Ovary (tissue), 9 donors: ENCODE results near the gene CSAD. TPM values are rescaled to one million over a fixed set of nuclear protein-coding genes. Genes with fewer than 3 reads are reported as not detected.
"Not testable (repeated sequence)": the region's sequence is repeated elsewhere in the genome, so short reads cannot be mapped to it uniquely, and the experiment has no call there.

ENCODE experiments used
- DNase-seq, 5 donors: peaks; one replicate each; pipeline ENCODE4 v3.0.0-alpha.2; 2019 to 2020
- H3K27ac ChIP-seq, 2 donors: fragments of 200-600 bp; one replicate each; pipeline versions ENCODE4 v1.5.1 to v1.8.0; 2019 to 2022
- H3K27me3 ChIP-seq: fragments of 200-600 bp; one replicate; pipeline ENCODE4 v1.8.0; 2022
- H3K36me3 ChIP-seq: fragments of 200-600 bp; sonication (generic); one replicate; pipeline ENCODE4 v1.5.1; 2019
- H3K4me1 ChIP-seq: one replicate; pipeline ENCODE4 v1.8.1; 2013; ENCODE audit warnings: mild to moderate bottlenecking, moderate library complexity; ENCODE audit not compliant: insufficient read depth
- H3K4me3 ChIP-seq: fragments of 200-600 bp; sonication (generic); one replicate; pipeline ENCODE4 v1.5.1; 2017
- H3K9me3 ChIP-seq, 2 donors: fragments of 200-600 bp in 1 of 2; sonication (generic) in 1 of 2; one replicate each; pipeline versions ENCODE4 v1.5.1 to v1.8.1; 2013 to 2019; ENCODE audit warnings: mild to moderate bottlenecking in 1 of 2, moderate library complexity in 1 of 2
- EP300 ChIP-seq: sonication (generic); formaldehyde crosslinking; IDR thresholded peaks from one replicate; pipeline ENCODE4 v1.6.1; 2017; ENCODE audit warnings: antibody characterized with exemption
- POLR2A ChIP-seq: fragments of 450-650 bp; IDR thresholded peaks from one replicate; pipeline ENCODE4 v1.6.1; 2017; ENCODE audit warnings: antibody characterized with exemption, mild to moderate bottlenecking, moderate library complexity
- WGBS, 3 donors: extraction: QIAGEN DNeasy Blood & Tissue Kit in 1 of 3; methylation state at CpG; one replicate each; pipeline versions ENCODE4 v1.1.5 to v1.1.7; 2013 to 2017; 5-methylcytosine and 5-hydroxymethylcytosine counted together
- intact Hi-C, 4 donors: fragments of 100-400 bp; cut with DNase I; formaldehyde crosslinking; loops; one replicate each; pipeline versions ENCODE4 v1.11.0 to v1.15.1; 2022 to 2023
- polyA plus RNA-seq, 2 donors: library from polyadenylated mRNA; stranded (reverse); fragments of 200-250 nt in 1 of 2; fragments of 350-450 nt in 1 of 2; fragmentation: Illumina TruSeq in 1 of 2; extraction: RNeasy Lipid Tissue Mini Kit (QIAGEN cat#74804) in 1 of 2; gene quantifications; one replicate each; pipeline ENCODE4 v1.2.3, GENCODE V29; 2013 to 2014
- total RNA-seq, 7 donors: library from RNA; depleted of rRNA in 2 of 7; stranded (reverse); fragments of >200 nt in 2 of 7; fragmentation: NEBNext Ultra II Directional in 3 of 7; extraction: Animal tissue kit (Norgen Biotek cat#: 25700) in 3 of 7; gene quantifications; one replicate each; pipeline versions ENCODE4 v1.1.0 to v1.2.4, GENCODE V29; 2016 to 2023
- TF ChIP-seq, protein P1 (sequence below), 3 donors: fragments of 450-650 bp in 2 of 3; fragments of 200-600 bp in 1 of 3; IDR thresholded peaks; one replicate each; pipeline versions ENCODE4 v1.5.1 to v1.8.0; 2016 to 2022; ENCODE audit warnings: antibody characterized with exemption in 3 of 3, mild to moderate bottlenecking in 1 of 3
- donor health status: DM: no; HTN: no; CAD: no; lungs with moderate emphysema.
- donor health status: DM: no; HTN: no; CAD: no.
- donor health status: Bipolar disorder and iron deficiency.
- donor health status: DM: yes; HTN: yes; CAD: no.
- donor health status: DM: no; HTN: no; CAD: no.
- donor health status: DM: yes; HTN: yes; CAD: no.

Gene CSAD
- total and polyA plus RNA-seq, 9 donors = 19.8 to 36.0 (median 28.0) TPM

DNA sequence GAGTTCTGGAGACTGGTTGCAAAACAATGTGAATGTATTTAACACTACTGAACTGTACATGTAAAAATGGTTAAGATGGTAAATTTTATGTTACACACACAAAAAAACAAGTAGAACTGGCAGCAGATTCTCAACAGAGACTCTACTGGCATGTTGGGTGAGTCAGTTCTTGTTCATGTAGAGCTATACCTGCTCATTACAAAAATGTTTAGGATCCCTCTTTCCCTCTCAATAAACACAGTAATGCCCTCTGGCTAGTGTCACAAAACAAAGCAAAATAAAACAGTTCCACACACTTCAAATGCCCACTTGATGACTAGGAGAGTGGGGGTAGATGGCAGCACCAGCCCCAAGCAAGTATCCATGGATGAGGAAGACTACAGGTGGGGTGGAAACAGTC is 13.9 kb downstream of the CSAD start:
- TF ChIP-seq, protein P1, sequence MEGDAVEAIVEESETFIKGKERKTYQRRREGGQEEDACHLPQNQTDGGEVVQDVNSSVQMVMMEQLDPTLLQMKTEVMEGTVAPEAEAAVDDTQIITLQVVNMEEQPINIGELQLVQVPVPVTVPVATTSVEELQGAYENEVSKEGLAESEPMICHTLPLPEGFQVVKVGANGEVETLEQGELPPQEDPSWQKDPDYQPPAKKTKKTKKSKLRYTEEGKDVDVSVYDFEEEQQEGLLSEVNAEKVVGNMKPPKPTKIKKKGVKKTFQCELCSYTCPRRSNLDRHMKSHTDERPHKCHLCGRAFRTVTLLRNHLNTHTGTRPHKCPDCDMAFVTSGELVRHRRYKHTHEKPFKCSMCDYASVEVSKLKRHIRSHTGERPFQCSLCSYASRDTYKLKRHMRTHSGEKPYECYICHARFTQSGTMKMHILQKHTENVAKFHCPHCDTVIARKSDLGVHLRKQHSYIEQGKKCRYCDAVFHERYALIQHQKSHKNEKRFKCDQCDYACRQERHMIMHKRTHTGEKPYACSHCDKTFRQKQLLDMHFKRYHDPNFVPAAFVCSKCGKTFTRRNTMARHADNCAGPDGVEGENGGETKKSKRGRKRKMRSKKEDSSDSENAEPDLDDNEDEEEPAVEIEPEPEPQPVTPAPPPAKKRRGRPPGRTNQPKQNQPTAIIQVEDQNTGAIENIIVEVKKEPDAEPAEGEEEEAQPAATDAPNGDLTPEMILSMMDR (IDR thresholded peaks at IDR 0.05) = no peak
- no peak for TF ChIP-seq POLR2A
- H3K36me3 ChIP-seq = no peaks in the 10 kb centered on the region

DNA sequence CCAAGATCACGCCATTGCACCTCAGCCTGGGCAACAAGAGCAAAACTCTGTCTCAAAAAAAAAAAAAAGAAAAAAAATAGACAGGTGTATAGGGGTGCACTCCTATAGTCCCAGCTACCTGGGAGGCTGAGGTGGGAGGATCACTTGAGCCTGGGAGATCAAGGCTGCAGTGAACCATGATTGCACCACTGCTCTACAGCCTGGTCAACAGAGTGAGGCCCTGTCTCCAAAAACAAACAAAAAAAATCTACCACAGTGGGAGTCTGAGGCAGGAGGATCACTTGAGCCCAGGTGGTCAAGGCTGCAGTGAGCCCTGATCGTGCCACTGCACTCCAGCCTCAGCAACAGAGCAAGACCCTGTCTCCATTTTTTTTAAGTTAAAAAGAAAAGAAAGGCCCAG is 17.7 kb downstream of the CSAD start:
- not testable (repeated sequence) for H3K36me3 ChIP-seq, DNase-seq, H3K4me3 ChIP-seq, H3K4me1 ChIP-seq, H3K27ac ChIP-seq, H3K9me3 ChIP-seq, H3K27me3 ChIP-seq
- intact Hi-C loops = loop anchor here in 1 of 4 donors (5.0 kb wide), 1 partner anchor 34 kb away; no protein-coding TSS in a partner anchor
- WGBS, 3 donors = 93 to 100% (median 99%) methylated on average over 2 of the region's 2 CpGs

More for the DNA sequence above, 13.9 kb downstream of the CSAD start:
- Histone ChIP-seq H3K27me3 (no peaks in the 10 kb centered on the region), H3K4me3 (no peak overlapping the region), H3K9me3 (no peaks in the 10 kb centered on the region), H3K4me1 (no peaks in the 10 kb centered on the region), H3K27ac (no peak overlapping the region)
- intact Hi-C loops = no loop called here
- no peak for DNase-seq

DNA sequence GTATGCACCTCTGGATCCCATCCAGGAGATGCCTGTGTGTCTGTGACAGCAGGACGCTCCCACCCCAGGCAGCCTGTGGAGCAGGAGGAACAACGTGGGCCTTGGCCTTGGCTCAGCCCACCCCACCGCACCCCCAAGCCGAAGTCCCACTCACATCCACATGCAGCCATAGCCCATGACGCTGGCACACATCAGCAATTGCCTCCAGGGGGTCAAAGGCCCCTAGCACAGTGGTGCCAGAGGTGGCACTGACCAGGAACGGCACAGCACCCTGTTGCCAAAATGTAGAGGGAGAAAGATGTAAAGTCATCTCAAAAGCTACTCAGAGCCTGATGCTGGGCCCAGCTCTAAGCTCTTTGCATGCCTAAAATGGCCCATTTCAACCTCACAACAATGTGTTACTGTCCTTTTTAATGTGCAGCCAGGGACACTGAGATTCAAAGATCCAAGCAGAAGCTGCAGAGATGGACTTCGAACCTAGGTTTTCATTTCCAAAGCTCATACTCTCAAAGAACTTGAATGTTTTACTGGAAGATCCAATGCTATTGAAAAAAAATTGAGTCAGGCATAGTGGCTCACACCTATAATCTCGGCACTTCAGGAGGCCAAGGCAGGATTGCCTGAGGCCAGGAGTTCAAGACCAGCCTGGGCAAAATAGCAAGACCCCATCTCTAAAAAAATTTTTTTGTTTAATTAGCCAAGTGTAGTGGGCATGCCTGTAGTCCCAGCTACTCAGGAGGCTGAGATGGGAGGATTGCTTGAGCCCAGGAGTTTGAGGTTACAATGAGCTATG is 19.4 kb downstream of the CSAD start:
- no peaks in the 10 kb centered on the region for H3K4me1 ChIP-seq
- no peak overlapping the region for H3K27ac ChIP-seq
- intact Hi-C loops = loop anchor here in 1 of 4 donors (5.0 kb wide), 1 partner anchor 36 kb away; no protein-coding TSS in a partner anchor
- no peaks in the 10 kb centered on the region for H3K9me3 ChIP-seq
- H3K4me3 ChIP-seq = no peak overlapping the region
- H3K36me3 ChIP-seq = no peaks in the 10 kb centered on the region
- DNase-seq = no peak
- H3K27me3 ChIP-seq = no peaks in the 10 kb centered on the region
- WGBS, 3 donors = 89 to 92% (median 89%) methylated on average over 8 of the region's 8 CpGs
- TF ChIP-seq, protein P1 (IDR thresholded peaks at IDR 0.05) = no peak
- TF ChIP-seq EP300 (no peak), POLR2A (no peak)

DNA sequence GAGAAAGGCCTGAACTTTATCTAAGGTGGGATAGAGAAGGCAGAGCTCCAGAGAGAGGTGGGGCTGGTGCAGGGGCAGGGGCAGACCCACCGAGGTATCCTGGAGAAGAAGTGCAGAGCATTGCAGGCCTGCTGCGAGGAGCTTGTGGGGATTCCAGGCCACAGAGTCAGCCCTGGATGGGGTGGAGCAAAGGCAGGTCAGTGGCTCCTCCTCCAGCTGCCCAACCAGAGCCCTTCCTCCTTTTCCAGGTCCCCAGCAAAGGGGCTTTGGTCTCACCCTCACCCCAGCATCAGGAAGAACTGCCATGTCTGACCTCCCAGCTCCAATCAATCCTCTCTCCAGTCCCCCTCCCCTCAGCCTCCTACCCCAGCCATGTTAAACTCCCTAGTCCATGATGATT is 20.1 kb downstream of the CSAD start:
- no peak for TF ChIP-seq EP300
- TF ChIP-seq, protein P1 (IDR thresholded peaks at IDR 0.05) = no peak
- no peak for TF ChIP-seq POLR2A
- no peaks in the 10 kb centered on the region for H3K9me3 ChIP-seq
- no peaks in the 10 kb centered on the region for H3K36me3 ChIP-seq
- H3K27ac ChIP-seq = no peak overlapping the region
- no peaks in the 10 kb centered on the region for H3K27me3 ChIP-seq
- intact Hi-C loops = loop anchor here in 1 of 4 donors (5.0 kb wide), 1 partner anchor 37 kb away; no protein-coding TSS in a partner anchor
- no peak overlapping the region for H3K4me3 ChIP-seq
- 66 to 78% (median 77%) methylated on average over 2 of the region's 2 CpGs for WGBS, 3 donors
- DNase-seq = no peak
- H3K4me1 ChIP-seq = no peaks in the 10 kb centered on the region

DNA sequence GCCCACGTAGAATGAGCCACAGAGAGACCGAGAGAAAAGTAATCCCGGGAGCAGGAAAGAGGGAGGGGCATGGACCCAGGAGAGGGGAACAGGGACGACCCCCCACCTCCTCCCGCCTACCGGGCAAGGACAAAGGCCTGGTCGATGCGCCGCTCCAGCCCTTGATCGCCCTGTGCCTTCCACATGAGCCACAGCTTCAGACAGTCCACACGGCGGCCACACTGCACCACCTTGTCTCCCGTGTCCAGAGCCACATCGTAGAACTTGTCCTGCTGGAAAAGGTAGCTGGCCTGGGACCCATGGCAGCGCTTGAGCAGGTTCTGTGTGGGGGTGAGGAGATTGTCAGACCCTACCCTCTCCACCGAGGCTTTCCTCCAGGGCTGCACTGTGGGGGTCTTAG is 20.7 kb downstream of the CSAD start:
- Histone ChIP-seq H3K27ac (no peak overlapping the region), H3K4me3 (no peak overlapping the region), H3K27me3 (no peaks in the 10 kb centered on the region), H3K4me1 (no peaks in the 10 kb centered on the region), H3K9me3 (no peaks in the 10 kb centered on the region), H3K36me3 (no peaks in the 10 kb centered on the region)
- DNase-seq = no peak
- intact Hi-C loops = loop anchor here in 3 of 4 donors (5.0 kb wide), 1 partner anchor 37 kb away; no protein-coding TSS in a partner anchor
- WGBS, 3 donors = 84 to 89% (median 84%) methylated on average over 16 of the region's 16 CpGs
- TF ChIP-seq, protein P1 (IDR thresholded peaks at IDR 0.05) = no peak
- TF ChIP-seq POLR2A (no peak), EP300 (no peak)
